ENCODE measurements around the gene TMEM101.

TMEM101 gene

DNA sequence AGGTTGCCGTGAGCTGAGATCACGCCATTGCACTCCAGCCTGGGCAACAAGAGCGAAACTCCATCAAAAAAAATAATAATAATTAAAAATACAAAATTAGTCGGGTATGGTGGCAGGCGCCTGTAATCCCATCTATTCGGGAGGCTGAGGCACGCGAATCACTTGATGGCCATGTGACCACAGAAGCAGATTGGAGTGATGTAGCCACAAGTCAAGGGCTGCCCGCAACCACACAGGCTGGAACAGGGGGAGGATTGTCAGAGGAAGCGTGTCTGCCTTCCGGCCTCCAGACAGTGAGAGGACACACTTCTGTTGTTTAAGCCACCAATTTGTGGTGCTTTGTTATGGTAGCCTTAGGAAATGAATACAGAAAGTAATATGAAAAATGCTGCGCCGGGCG lies 22.1 kb downstream of the TMEM101 start:
- no peak overlapping the region for H2AFZ ChIP-seq (ENCODE audit: low read depth, low read length)
- DNase-seq, result no peak
- H4K8ac ChIP-seq (ENCODE audit: low read length), result no peak overlapping the region
- no peaks in the 10 kb centered on the region for H3K79me1 ChIP-seq (replicated peaks; ENCODE audit: low read length, poor library complexity, severe bottlenecking)
- no peak overlapping the region for H2BK15ac ChIP-seq (ENCODE audit: low read depth, poor library complexity, severe bottlenecking)
- H3K18ac ChIP-seq (ENCODE audit: low read depth in 1 of 2, low read length in 2 of 2), result no peak overlapping the region
- H3K9me3 ChIP-seq (ENCODE audit: control insufficient read depth, low read length), result no peaks in the 10 kb centered on the region
- H3K23ac ChIP-seq (ENCODE audit: low read length in 2 of 2), result no peak overlapping the region
- H2BK5ac ChIP-seq (ENCODE audit: low read depth, low read length, poor library complexity, severe bottlenecking), result no peak overlapping the region
- H2BK120ac ChIP-seq (ENCODE audit: low read depth, low read length), result no peak overlapping the region
- no peak overlapping the region for H2AK5ac ChIP-seq (ENCODE audit: low read length, severe bottlenecking)
- H4K91ac ChIP-seq (ENCODE audit: low read length), result no peak overlapping the region
- no peak overlapping the region for H3K4me3 ChIP-seq (ENCODE audit: insufficient read depth in 1 of 2, low read depth in 1 of 2, low read length in 2 of 2)
- H3K4me1 ChIP-seq (ENCODE audit: control insufficient read depth, insufficient read depth, low read depth, low read length), result peaks cover 7% of the 10 kb centered on the region
- no peak overlapping the region for H3K4me2 ChIP-seq (ENCODE audit: low read length, poor library complexity, severe bottlenecking)
- peaks cover 7 to 25% of the 10 kb centered on the region in 2 experiments for H3K27me3 ChIP-seq (ENCODE audit: control insufficient read depth in 1 of 2, insufficient read depth in 1 of 2, low read length in 2 of 2)
- H3K36me3 ChIP-seq (ENCODE audit: control insufficient read depth in 1 of 2, insufficient read depth in 2 of 2, low read depth in 1 of 2, low read length in 2 of 2), result no peaks in the 10 kb centered on the region
- no peak overlapping the region for H3K4ac ChIP-seq (ENCODE audit: low read depth in 1 of 2, low read length in 2 of 2)
- no peak overlapping the region for H2BK12ac ChIP-seq (ENCODE audit: low read length in 2 of 2)
- H3K9ac ChIP-seq (ENCODE audit: low read length), result no peak overlapping the region
- 94% methylated on average over 11 of the region's 14 CpGs for WGBS
- no peak overlapping the region for H3K27ac ChIP-seq (ENCODE audit: low read length, poor library complexity, severe bottlenecking)
- H3K14ac ChIP-seq (ENCODE audit: low read length in 2 of 2), result no peak overlapping the region

DNA sequence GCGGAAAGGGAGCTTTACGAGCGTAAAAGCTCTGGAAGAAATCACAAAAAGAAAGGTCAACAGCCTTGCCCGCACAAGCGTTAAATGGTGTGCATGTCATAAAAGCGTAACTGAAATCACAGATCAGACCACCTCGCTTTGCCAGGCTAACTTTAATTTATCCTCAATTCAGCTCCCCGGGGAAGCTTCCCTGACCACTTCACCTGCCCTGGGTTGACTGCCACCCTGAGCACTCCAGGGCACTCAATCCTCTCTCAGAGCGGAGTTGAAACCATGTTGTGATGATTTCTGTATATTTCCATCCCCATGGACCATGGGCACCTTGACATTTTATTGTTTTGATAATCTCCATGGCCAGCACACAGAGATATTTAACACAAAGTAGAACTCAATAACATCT lies 26.5 kb downstream of the TMEM101 start:
- H3K4ac ChIP-seq (ENCODE audit: low read depth in 1 of 2, low read length in 2 of 2), result no peak overlapping the region
- H2BK15ac ChIP-seq (ENCODE audit: low read depth, poor library complexity, severe bottlenecking), result no peak overlapping the region
- H3K9me3 ChIP-seq (ENCODE audit: control insufficient read depth, low read length), result no peaks in the 10 kb centered on the region
- H3K9ac ChIP-seq (ENCODE audit: low read length), result no peak overlapping the region
- no peak overlapping the region for H3K14ac ChIP-seq (ENCODE audit: low read length in 2 of 2)
- H2AK5ac ChIP-seq (ENCODE audit: low read length, severe bottlenecking), result no peak overlapping the region
- H3K27me3 ChIP-seq (ENCODE audit: control insufficient read depth in 1 of 2, insufficient read depth in 1 of 2, low read length in 2 of 2), result peaks cover 24 to 28% of the 10 kb centered on the region in 2 experiments
- no peak overlapping the region for H2BK12ac ChIP-seq (ENCODE audit: low read length in 2 of 2)
- no peak overlapping the region for H3K18ac ChIP-seq (ENCODE audit: low read depth in 1 of 2, low read length in 2 of 2)
- no peaks in the 10 kb centered on the region for H3K36me3 ChIP-seq (ENCODE audit: control insufficient read depth in 1 of 2, insufficient read depth in 2 of 2, low read depth in 1 of 2, low read length in 2 of 2)
- H3K27ac ChIP-seq (ENCODE audit: low read length, poor library complexity, severe bottlenecking), result no peak overlapping the region
- H2AFZ ChIP-seq (ENCODE audit: low read depth, low read length), result no peak overlapping the region
- peak overlapping the region; percentile 44 for H2BK5ac ChIP-seq (ENCODE audit: low read depth, low read length, poor library complexity, severe bottlenecking)
- 84% methylated on average over 9 of the region's 9 CpGs for WGBS
- DNase-seq, result no peak
- no peak overlapping the region for H2BK120ac ChIP-seq (ENCODE audit: low read depth, low read length)
- H3K4me2 ChIP-seq (ENCODE audit: low read length, poor library complexity, severe bottlenecking), result no peak overlapping the region
- H4K91ac ChIP-seq (ENCODE audit: low read length), result no peak overlapping the region
- no peaks in the 10 kb centered on the region for H3K79me1 ChIP-seq (replicated peaks; ENCODE audit: low read length, poor library complexity, severe bottlenecking)
- peaks cover 12% of the 10 kb centered on the region for H3K4me1 ChIP-seq (ENCODE audit: control insufficient read depth, insufficient read depth, low read depth, low read length)
- no peak overlapping the region for H3K23ac ChIP-seq (ENCODE audit: low read length in 2 of 2)
- no peak overlapping the region for H3K4me3 ChIP-seq (ENCODE audit: insufficient read depth in 1 of 2, low read depth in 1 of 2, low read length in 2 of 2)
- no peak overlapping the region for H4K8ac ChIP-seq (ENCODE audit: low read length)

DNA sequence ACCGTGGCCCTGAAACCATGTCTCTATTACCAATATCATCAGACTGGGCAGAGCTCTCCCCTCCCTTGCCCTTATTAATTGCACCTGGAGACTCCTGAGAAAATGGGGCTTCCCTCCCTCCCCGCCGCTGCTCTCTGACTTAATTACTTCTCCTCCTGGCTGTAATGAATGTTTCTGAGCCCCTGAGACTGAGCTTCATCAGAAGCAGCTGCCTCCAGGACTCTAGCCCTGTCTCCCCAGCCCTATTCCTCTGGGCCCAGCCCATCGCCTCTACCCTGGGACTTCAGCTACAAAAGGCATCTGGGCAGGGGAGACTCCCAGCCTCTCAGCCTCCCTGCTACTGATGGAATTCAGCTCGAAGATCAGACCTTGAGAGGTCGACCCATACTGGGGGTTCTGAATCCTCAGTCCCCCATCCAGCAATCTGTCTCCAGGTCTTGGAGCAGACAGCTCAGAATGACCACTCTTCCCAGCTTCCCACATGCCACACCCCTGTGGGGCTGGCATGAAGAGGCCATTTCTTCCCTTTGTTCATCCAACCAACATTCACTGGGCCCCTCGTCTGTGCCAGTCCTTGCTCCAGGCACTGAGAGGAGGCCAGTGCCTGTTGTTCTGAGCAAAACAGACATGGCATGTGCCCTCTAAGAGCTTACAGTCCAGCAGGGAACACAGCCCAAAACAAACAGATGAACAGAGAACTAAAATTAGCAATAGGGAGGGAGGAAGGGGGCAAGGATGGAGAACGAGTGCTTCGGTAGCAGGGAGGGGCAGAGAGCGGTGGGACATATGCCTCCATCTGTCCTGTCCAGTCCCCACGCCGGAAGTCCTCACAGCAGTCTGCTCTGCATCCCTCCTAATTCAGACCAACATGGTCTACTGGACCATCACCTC lies 27.4 kb downstream of the TMEM101 start:
- no peak overlapping the region for H3K23ac ChIP-seq (ENCODE audit: low read length in 2 of 2)
- H2BK5ac ChIP-seq (ENCODE audit: low read depth, low read length, poor library complexity, severe bottlenecking), result no peak overlapping the region
- no peak overlapping the region for H3K4me3 ChIP-seq (ENCODE audit: insufficient read depth in 1 of 2, low read depth in 1 of 2, low read length in 2 of 2)
- H3K27ac ChIP-seq (ENCODE audit: low read length, poor library complexity, severe bottlenecking), result no peak overlapping the region
- 78% methylated on average over 12 of the region's 12 CpGs for WGBS
- H3K9ac ChIP-seq (ENCODE audit: low read length), result no peak overlapping the region
- H3K9me3 ChIP-seq (ENCODE audit: control insufficient read depth, low read length), result no peaks in the 10 kb centered on the region
- H3K79me1 ChIP-seq (replicated peaks; ENCODE audit: low read length, poor library complexity, severe bottlenecking), result no peaks in the 10 kb centered on the region
- no peak for DNase-seq
- no peak overlapping the region for H4K91ac ChIP-seq (ENCODE audit: low read length)
- H3K4ac ChIP-seq (ENCODE audit: low read depth in 1 of 2, low read length in 2 of 2), result no peak overlapping the region
- peaks cover 33 to 36% of the 10 kb centered on the region in 2 experiments for H3K27me3 ChIP-seq (ENCODE audit: control insufficient read depth in 1 of 2, insufficient read depth in 1 of 2, low read length in 2 of 2)
- no peaks in the 10 kb centered on the region for H3K36me3 ChIP-seq (ENCODE audit: control insufficient read depth in 1 of 2, insufficient read depth in 2 of 2, low read depth in 1 of 2, low read length in 2 of 2)
- H2AFZ ChIP-seq (ENCODE audit: low read depth, low read length), result no peak overlapping the region
- H2BK12ac ChIP-seq (ENCODE audit: low read length in 2 of 2), result no peak overlapping the region
- no peak overlapping the region for H3K18ac ChIP-seq (ENCODE audit: low read depth in 1 of 2, low read length in 2 of 2)
- H2BK120ac ChIP-seq (ENCODE audit: low read depth, low read length), result no peak overlapping the region
- H3K4me1 ChIP-seq (ENCODE audit: control insufficient read depth, insufficient read depth, low read depth, low read length), result peaks cover 12% of the 10 kb centered on the region
- H2AK5ac ChIP-seq (ENCODE audit: low read length, severe bottlenecking), result no peak overlapping the region
- no peak overlapping the region for H3K4me2 ChIP-seq (ENCODE audit: low read length, poor library complexity, severe bottlenecking)
- H4K8ac ChIP-seq (ENCODE audit: low read length), result no peak overlapping the region
- no peak overlapping the region for H3K14ac ChIP-seq (ENCODE audit: low read length in 2 of 2)
- no peak overlapping the region for H2BK15ac ChIP-seq (ENCODE audit: low read depth, poor library complexity, severe bottlenecking)

DNA sequence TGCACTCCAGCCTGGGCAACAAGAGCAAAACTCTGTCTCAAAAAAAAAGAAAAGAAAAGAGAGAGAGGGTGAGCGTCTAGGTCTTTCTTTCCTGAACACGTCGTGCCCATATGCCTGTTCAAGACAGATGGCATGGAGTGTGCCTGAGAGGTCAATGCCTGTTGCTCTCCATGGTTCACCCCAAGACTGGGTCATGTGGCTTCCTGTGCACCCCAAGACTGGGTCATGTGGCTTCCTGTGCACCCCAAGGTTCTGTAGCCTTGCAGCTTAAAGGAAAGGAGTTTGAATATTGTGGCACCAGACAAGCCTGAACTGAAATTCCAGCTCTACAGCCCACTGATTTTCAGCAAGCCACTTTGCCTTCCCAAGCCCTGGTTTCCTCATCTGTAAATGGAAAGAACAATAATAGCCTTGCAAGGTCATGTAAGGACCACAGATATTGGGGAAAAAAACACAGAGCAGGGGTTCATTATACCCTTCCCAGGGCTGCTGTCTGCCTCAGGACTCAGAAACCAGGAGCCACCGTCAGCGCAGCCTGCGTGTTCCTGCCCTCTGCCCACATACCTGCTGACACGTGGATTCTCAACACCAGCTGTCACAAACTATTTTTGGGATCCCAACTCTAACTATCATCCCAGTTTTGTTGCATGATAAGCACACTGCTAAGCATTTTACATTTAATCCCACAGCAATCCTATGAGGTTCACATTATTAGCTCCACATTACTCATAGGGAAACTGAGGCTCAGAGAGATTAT lies 28.4 kb downstream of the TMEM101 start:
- Histone ChIP-seq H3K27me3 (ENCODE audit: control insufficient read depth in 1 of 2, insufficient read depth in 1 of 2, low read length in 2 of 2) (peaks cover 38 to 43% of the 10 kb centered on the region in 2 experiments), H3K14ac (ENCODE audit: low read length in 2 of 2) (no peak overlapping the region), H3K4ac (ENCODE audit: low read depth in 1 of 2, low read length in 2 of 2) (no peak overlapping the region), H3K18ac (ENCODE audit: low read depth in 1 of 2, low read length in 2 of 2) (no peak overlapping the region), H2BK120ac (ENCODE audit: low read depth, low read length) (no peak overlapping the region), H3K9me3 (ENCODE audit: control insufficient read depth, low read length) (no peaks in the 10 kb centered on the region), H3K36me3 (ENCODE audit: control insufficient read depth in 1 of 2, insufficient read depth in 2 of 2, low read depth in 1 of 2, low read length in 2 of 2) (no peaks in the 10 kb centered on the region), H3K23ac (ENCODE audit: low read length in 2 of 2) (no peak overlapping the region), H3K79me1 (replicated peaks; ENCODE audit: low read length, poor library complexity, severe bottlenecking) (no peaks in the 10 kb centered on the region), H2AFZ (ENCODE audit: low read depth, low read length) (no peak overlapping the region), H3K9ac (ENCODE audit: low read length) (no peak overlapping the region), H2BK12ac (ENCODE audit: low read length in 2 of 2) (no peak overlapping the region), H3K4me1 (ENCODE audit: control insufficient read depth, insufficient read depth, low read depth, low read length) (peaks cover 12% of the 10 kb centered on the region), H2BK15ac (ENCODE audit: low read depth, poor library complexity, severe bottlenecking) (no peak overlapping the region), H3K4me2 (ENCODE audit: low read length, poor library complexity, severe bottlenecking) (no peak overlapping the region), H2BK5ac (ENCODE audit: low read depth, low read length, poor library complexity, severe bottlenecking) (no peak overlapping the region), H4K8ac (ENCODE audit: low read length) (no peak overlapping the region), H4K91ac (ENCODE audit: low read length) (no peak overlapping the region), H2AK5ac (ENCODE audit: low read length, severe bottlenecking) (no peak overlapping the region), H3K27ac (ENCODE audit: low read length, poor library complexity, severe bottlenecking) (no peak overlapping the region), H3K4me3 (ENCODE audit: insufficient read depth in 1 of 2, low read depth in 1 of 2, low read length in 2 of 2) (no peak overlapping the region)
- 95% methylated on average over 7 of the region's 7 CpGs for WGBS
- DNase-seq, result no peak
